OCI-LY3 (cell line): ENCODE measurements around the gene LRCH1.
A peak's percentile ranks its signal among the peaks of the same experiment; 100 is the strongest.

Experiments used
- H2AFZ ChIP-seq: fragments of 200-600, 300-600 bp; shearing (Covaris generic); 2 replicates; pipeline ENCODE4 v1.6.0; 2014; ENCODE audit warnings: antibody characterized with exemption, low read depth, low read length
- H3K27ac ChIP-seq: fragments of 200-600, 300-600 bp; sonication (generic); 2 replicates; pipeline ENCODE4 v1.5.1; 2014; ENCODE audit warnings: mild to moderate bottlenecking, low read length, moderate library complexity, mixed read lengths
- H3K27me3 ChIP-seq: fragments of 200-600, 300-600 bp; sonication (generic); 2 replicates; pipeline ENCODE4 v1.6.1; 2014; ENCODE audit warnings: low read depth, low read length, mixed read lengths
- H3K36me3 ChIP-seq: fragments of 200-600, 300-600 bp; sonication (generic); replicated peaks from 2 replicates; pipeline ENCODE3; 2014; ENCODE audit warnings: low read depth, low read length, mixed read lengths
- H3K4me1 ChIP-seq: fragments of 300-600, 200-600 bp; sonication (generic); 2 replicates; pipeline ENCODE4 v1.6.1; 2014; ENCODE audit warnings: low read length, mixed read lengths
- H3K4me2 ChIP-seq: fragments of 200-600, 300-600 bp; sonication (generic); 2 replicates; pipeline ENCODE4 v1.6.1; 2014; ENCODE audit warnings: low read length, mixed read lengths
- H3K4me3 ChIP-seq: fragments of 300-600, 200-600 bp; sonication (generic); 2 replicates; pipeline ENCODE4 v1.5.1; 2014; ENCODE audit warnings: antibody characterized with exemption, mild to moderate bottlenecking, low read length, moderate library complexity
- H3K79me2 ChIP-seq: fragments of 300-600, 200-600 bp; shearing (Covaris generic); 2 replicates; pipeline ENCODE4 v1.6.1; 2014; ENCODE audit warnings: mild to moderate bottlenecking, low read length, mixed read lengths
- H3K9ac ChIP-seq: fragments of 300-600, 200-600 bp; shearing (Covaris generic); 2 replicates; pipeline ENCODE4 v1.6.0; 2014; ENCODE audit warnings: mild to moderate bottlenecking, low read length, moderate library complexity
- H3K9me3 ChIP-seq: fragments of 200-600, 300-600 bp; shearing (Covaris generic); 2 replicates; pipeline ENCODE4 v1.6.1; 2014; ENCODE audit warnings: low read length, mixed read lengths; ENCODE audit not compliant: insufficient read depth
- H4K20me1 ChIP-seq: fragments of 200-600, 300-600 bp; sonication (generic); 2 replicates; pipeline ENCODE4 v1.6.1; 2016; ENCODE audit warnings: low read length, mixed read lengths; ENCODE audit not compliant: insufficient read depth
- CTCF ChIP-seq: fragments of 200-600, 300-600 bp; sonication (generic); IDR thresholded peaks from 2 replicates; pipeline ENCODE4 v1.5.1; 2014; ENCODE audit warnings: antibody characterized with exemption, low read length, low read depth
- EZH2phosphoT487 ChIP-seq: fragments of 200-600 bp; shearing (Covaris generic); IDR thresholded peaks from 2 replicates; pipeline ENCODE4 v1.6.1; 2018; ENCODE audit warnings: antibody characterized with exemption, mixed run types, low read depth

Gene LRCH1

GRCh38 chr13:46576762-46577161 lies 23.8 kb downstream of the LRCH1 start:
- Histone ChIP-seq H3K9ac (no peak overlapping the region), H3K4me1 (peaks cover 89% of the 10 kb centered on the region), H3K27me3 (no peaks in the 10 kb centered on the region), H3K4me2 (no peak overlapping the region), H3K36me3 (peaks cover 12% of the 10 kb centered on the region), H2AFZ (no peak overlapping the region), H3K79me2 (peaks cover 98% of the 10 kb centered on the region), H3K9me3 (no peaks in the 10 kb centered on the region), H3K27ac (no peak overlapping the region), H3K4me3 (no peak overlapping the region), H4K20me1 (peaks cover 80% of the 10 kb centered on the region)
- TF ChIP-seq EZH2phosphoT487 = no peak
- no peak for TF ChIP-seq CTCF

- no peaks in the 10 kb centered on the region for H3K9me3 ChIP-seq
- no peak overlapping the region for H2AFZ ChIP-seq
- H4K20me1 ChIP-seq = peaks cover 71% of the 10 kb centered on the region
- peak overlapping the region; percentile 83 for H3K27ac ChIP-seq
- peak overlapping the region; percentile 86 for H3K4me2 ChIP-seq
- H3K4me1 ChIP-seq = peaks cover 80% of the 10 kb centered on the region
- H3K27me3 ChIP-seq = no peaks in the 10 kb centered on the region
- peak overlapping the region; percentile 42 for H3K9ac ChIP-seq
- H3K4me3 ChIP-seq = peak overlapping the region; percentile 68
- peaks cover 12% of the 10 kb centered on the region for H3K36me3 ChIP-seq
- H3K79me2 ChIP-seq = peaks cover 93% of the 10 kb centered on the region
- TF ChIP-seq CTCF (no peak), EZH2phosphoT487 (no peak)
Measured at GRCh38 chr13:46577696-46578589, 25.0 kb downstream of the LRCH1 start.

GRCh38 chr13:46578590-46578975 lies 25.6 kb downstream of the LRCH1 start:
- no peaks in the 10 kb centered on the region for H3K27me3 ChIP-seq
- peaks cover 79% of the 10 kb centered on the region for H3K4me1 ChIP-seq
- H3K79me2 ChIP-seq = peaks cover 93% of the 10 kb centered on the region
- peak overlapping the region; percentile 68 for H3K4me3 ChIP-seq
- H2AFZ ChIP-seq = no peak overlapping the region
- no peak for TF ChIP-seq CTCF
- no peak for TF ChIP-seq EZH2phosphoT487
- H3K27ac ChIP-seq = peak overlapping the region; percentile 83
- H4K20me1 ChIP-seq = peaks cover 69% of the 10 kb centered on the region
- no peaks in the 10 kb centered on the region for H3K9me3 ChIP-seq
- peak overlapping the region; percentile 42; the same call in 1 of the 2 replicates for H3K9ac ChIP-seq
- peaks cover 12% of the 10 kb centered on the region for H3K36me3 ChIP-seq
- peak overlapping the region; percentile 86 for H3K4me2 ChIP-seq

GRCh38 chr13:46580362-46580839 lies 27.4 kb downstream of the LRCH1 start:
- Histone ChIP-seq H3K36me3 (peaks cover 12% of the 10 kb centered on the region), H3K79me2 (peaks cover 94% of the 10 kb centered on the region), H4K20me1 (peaks cover 66% of the 10 kb centered on the region), H3K4me3 (peak overlapping the region; percentile 38), H3K27me3 (no peaks in the 10 kb centered on the region), H3K9ac (peak overlapping the region; percentile 3; the same call in 1 of the 2 replicates), H2AFZ (no peak overlapping the region), H3K4me1 (peaks cover 82% of the 10 kb centered on the region), H3K4me2 (peak overlapping the region; percentile 86), H3K9me3 (no peaks in the 10 kb centered on the region), H3K27ac (0 out of 2 replicates have a peak overlapping the region, but pooled peaks have one; percentile 3)
- TF ChIP-seq EZH2phosphoT487 = no peak
- no peak for TF ChIP-seq CTCF
